A549 treated with GW870086 at 1 μM for 4 hours (cell line): ENCODE results near the gene CREBL2. TPM values are rescaled to one million over a fixed set of nuclear protein-coding genes. Genes with fewer than 3 reads are reported as not detected.

ENCODE experiments used
- total RNA-seq: library from RNA; stranded (reverse); fragments of 200-300 nt; extraction: Qiagen RNA extraction; gene quantifications from 5 replicates; pipeline ENCODE4 v1.2.3, GENCODE V29; 2022; ENCODE audit warnings: low read depth

Gene CREBL2
- 15.8 to 20.1 TPM (median 18.7 TPM) in 5 replicates for total RNA-seq

DNA sequence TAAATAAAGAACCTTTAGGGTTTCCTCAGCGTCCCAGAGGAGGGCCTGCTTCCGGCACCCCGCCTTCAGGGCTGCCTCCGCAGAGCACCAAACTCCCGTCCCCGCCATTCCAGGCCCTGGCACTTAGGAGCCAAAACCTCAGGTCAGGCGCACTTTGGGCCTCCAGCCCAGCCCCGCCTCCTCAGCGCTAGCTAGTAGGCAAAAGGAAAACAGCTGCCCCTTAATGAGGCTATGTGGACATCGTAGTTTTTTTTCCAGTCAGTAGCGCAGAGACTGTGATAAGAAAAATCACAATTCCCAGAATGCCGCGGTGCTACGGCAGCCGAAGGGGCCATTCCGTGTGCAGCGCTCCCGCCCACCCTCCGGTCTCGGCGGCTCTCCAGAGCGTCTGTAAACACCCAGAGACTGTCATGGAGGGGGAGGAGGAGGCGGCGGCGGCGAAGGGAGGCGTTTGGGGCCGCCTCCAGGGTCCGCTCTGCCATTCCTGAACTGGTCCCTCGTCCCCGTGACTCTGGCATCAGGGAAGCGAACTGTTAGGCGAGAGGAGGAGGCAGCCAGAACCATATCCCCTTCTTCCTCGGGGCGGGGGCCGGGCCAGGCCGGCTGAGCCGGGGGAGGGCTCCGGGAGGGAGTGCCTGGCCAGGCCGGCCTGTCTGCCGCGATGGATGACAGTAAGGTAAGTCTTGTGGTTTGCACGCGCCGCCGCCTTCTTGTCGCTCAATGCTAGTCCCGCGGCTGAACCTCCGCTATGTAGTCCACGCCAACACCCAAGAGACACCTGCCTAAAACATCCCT is at the start of gene CREBL2:
Gene CREBL2, plus strand, starts transcription at position 365 of the 795 bp plus-strand sequence. Its CDS starts 297 bp downstream, at position 662.

GRCh38 chr12:12562585-12563261 is 49.0 kb upstream of the CREBL2 start, which contains the start of gene DUSP16:
Gene DUSP16 (minus strand): TSS chr12:12562863. CDS start chr12:12521098, 41,765 bp downstream.

Other genes starting within 250 kb of the CREBL2 start
- 8.3 to 10.2 TPM (median 8.9 TPM) in 5 replicates for gene DUSP16, start 49.0 kb upstream of the CREBL2 start, total RNA-seq
- 0.73 to 1.3 TPM (median 1.0 TPM) in 5 replicates for gene GPR19, start 84.3 kb downstream of the CREBL2 start, total RNA-seq
- 12.8 to 16.9 TPM (median 16.0 TPM) in 5 replicates for gene CDKN1B, start 105.5 kb downstream of the CREBL2 start, total RNA-seq
- 0.12 to 0.36 TPM (median 0.17 TPM) in 5 replicates for gene APOLD1, start 173.8 kb downstream of the CREBL2 start, total RNA-seq
- gene DDX47, start 201.5 kb downstream of the CREBL2 start, total RNA-seq = 79.5 to 96.7 TPM (median 84.8 TPM) in 5 replicates